ENCODE data around the gene TMEM134.

GRCh38 chr11:67482827-67483798 is 14.1 kb upstream of the TMEM134 start, which contains the start of gene AIP:
- TF ChIP-seq CTCF (IDR thresholded peaks at IDR 0.05) (peak in 1 of 2 donors; percentile 10), POLR2A (IDR thresholded peaks at IDR 0.05) (peak in 1 of 2 donors; percentile 21), POLR2AphosphoS5 (IDR thresholded peaks at IDR 0.05) (peak in 2 of 3 donors; percentile 52 to 94)

All from suprapubic skin (tissue), 4 donors.